Neutrophil (primary cell): Measurements from ENCODE around the gene TAF1A.

Source experiments
- H3K27ac ChIP-seq: fragments of 200-600 bp; sonication (generic); 2 replicates; pipeline ENCODE4 v1.5.1; 2016; ENCODE audit warnings: mild to moderate bottlenecking, moderate library complexity
- H3K27me3 ChIP-seq: fragments of 200-600 bp; sonication (generic); 2 replicates; pipeline ENCODE4 v1.6.0; 2016; ENCODE audit warnings: mild to moderate bottlenecking
- H3K36me3 ChIP-seq: fragments of 200-600 bp; sonication (generic); 2 replicates; pipeline ENCODE4 v1.5.1; 2017
- H3K4me1 ChIP-seq, 2 experiments: fragments of 200-600 bp in 1 of 2; sonication (generic) in 1 of 2; 1 replicate in 1 of 2; 2 replicates in 1 of 2; pipeline versions ENCODE4 v1.5.1 to v1.6.1; 2013 to 2016; ENCODE audit warnings: low read depth in 1 of 2, low read length in 1 of 2, mild to moderate bottlenecking in 1 of 2, moderate library complexity in 1 of 2; ENCODE audit not compliant: control insufficient read depth in 1 of 2, insufficient read depth in 1 of 2
- H3K4me3 ChIP-seq, 2 experiments: fragments of 200-600 bp in 1 of 2; sonication (generic) in 1 of 2; 1 replicate in 1 of 2; 2 replicates in 1 of 2; pipeline ENCODE4 v1.5.1; 2013 to 2016; ENCODE audit warnings: low read depth in 1 of 2, low read length in 1 of 2, mild to moderate bottlenecking in 1 of 2, moderate library complexity in 1 of 2
- H3K9me3 ChIP-seq: fragments of 200-600 bp; sonication (generic); 2 replicates; pipeline ENCODE4 v1.5.1; 2016
- CTCF ChIP-seq: fragments of 200-600 bp; sonication (generic); IDR thresholded peaks from 2 replicates; pipeline ENCODE4 v1.5.1; 2016; ENCODE audit warnings: antibody characterized with exemption

The TAF1A gene

DNA sequence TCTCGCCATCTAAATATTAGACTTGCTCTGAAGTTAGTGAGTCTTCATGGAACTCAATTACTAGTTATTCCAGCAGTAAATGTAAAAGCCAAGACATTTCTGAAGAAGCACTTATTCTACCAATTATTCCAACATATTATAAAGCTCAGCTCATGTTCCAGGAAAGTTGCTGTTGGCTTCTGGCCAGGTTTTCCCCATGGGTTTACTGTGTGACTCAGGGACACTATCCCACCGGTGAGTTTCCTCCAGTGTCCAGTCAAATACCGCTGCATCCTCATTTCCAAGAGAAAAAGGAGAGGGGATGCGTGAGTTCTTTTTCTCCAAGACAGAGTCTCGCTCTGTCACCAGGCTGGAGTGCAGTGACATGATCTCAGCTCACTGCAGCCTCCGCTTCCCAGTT is 32.6 kb downstream of the TAF1A start:
- TF ChIP-seq CTCF: no peak
- H3K27me3 ChIP-seq: no peaks in the 10 kb centered on the region
- H3K27ac ChIP-seq: no peak overlapping the region
- no peaks in the 10 kb centered on the region for H3K4me1 ChIP-seq
- H3K36me3 ChIP-seq: peaks cover 39% of the 10 kb centered on the region
- no peaks in the 10 kb centered on the region for H3K9me3 ChIP-seq
- no peak overlapping the region for H3K4me3 ChIP-seq

DNA sequence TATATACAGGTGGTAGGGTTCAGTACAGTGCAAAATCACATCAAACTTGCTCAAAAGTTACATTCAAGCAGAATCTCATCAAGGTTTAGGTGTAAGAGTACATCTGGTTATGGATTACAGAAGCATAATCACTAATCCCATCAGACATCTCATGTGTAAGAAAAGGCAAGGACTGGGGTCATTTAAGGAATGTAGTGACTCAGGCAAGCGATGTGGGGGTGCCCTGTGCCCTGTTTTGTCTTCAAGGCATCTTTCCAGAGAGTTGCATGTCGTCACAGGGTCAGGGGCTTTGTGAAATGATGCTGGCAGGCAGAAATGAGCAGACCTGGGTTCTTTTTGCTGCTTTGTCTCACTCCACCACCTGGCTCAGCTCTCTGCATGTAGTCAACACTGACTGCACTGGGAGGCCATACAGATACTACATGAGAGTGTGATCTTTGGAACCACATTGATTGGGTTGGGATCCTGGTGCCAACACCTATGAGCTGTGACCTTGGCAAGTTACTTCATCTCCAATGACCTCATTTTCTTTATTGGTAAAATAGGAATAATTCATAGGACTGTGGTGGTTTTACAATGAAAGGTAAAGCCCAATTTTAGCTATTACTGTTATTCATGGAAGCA is 33.6 kb downstream of the TAF1A start:
- Histone ChIP-seq H3K27ac (no peak overlapping the region), H3K36me3 (peaks cover 37% of the 10 kb centered on the region), H3K4me1 (no peaks in the 10 kb centered on the region), H3K27me3 (no peaks in the 10 kb centered on the region), H3K4me3 (no peak overlapping the region), H3K9me3 (no peaks in the 10 kb centered on the region)
- no peak for TF ChIP-seq CTCF

GRCh38 chr1:222554177-222554576 is 35.6 kb downstream of the TAF1A start:
- H3K4me3 ChIP-seq: no peak overlapping the region
- H3K27ac ChIP-seq: no peak overlapping the region
- H3K9me3 ChIP-seq: no peaks in the 10 kb centered on the region
- no peak for TF ChIP-seq CTCF
- H3K4me1 ChIP-seq: no peaks in the 10 kb centered on the region
- H3K36me3 ChIP-seq: peaks cover 25% of the 10 kb centered on the region
- no peaks in the 10 kb centered on the region for H3K27me3 ChIP-seq

- Histone ChIP-seq H3K27me3 (peaks cover 3% of the 10 kb centered on the region), H3K27ac (no peak overlapping the region), H3K4me3 (no peak overlapping the region), H3K36me3 (peaks cover 22% of the 10 kb centered on the region), H3K4me1 (no peaks in the 10 kb centered on the region), H3K9me3 (no peaks in the 10 kb centered on the region)
- no peak for TF ChIP-seq CTCF
Measured at GRCh38 chr1:222552882-222553281, 36.9 kb downstream of the TAF1A start.

DNA sequence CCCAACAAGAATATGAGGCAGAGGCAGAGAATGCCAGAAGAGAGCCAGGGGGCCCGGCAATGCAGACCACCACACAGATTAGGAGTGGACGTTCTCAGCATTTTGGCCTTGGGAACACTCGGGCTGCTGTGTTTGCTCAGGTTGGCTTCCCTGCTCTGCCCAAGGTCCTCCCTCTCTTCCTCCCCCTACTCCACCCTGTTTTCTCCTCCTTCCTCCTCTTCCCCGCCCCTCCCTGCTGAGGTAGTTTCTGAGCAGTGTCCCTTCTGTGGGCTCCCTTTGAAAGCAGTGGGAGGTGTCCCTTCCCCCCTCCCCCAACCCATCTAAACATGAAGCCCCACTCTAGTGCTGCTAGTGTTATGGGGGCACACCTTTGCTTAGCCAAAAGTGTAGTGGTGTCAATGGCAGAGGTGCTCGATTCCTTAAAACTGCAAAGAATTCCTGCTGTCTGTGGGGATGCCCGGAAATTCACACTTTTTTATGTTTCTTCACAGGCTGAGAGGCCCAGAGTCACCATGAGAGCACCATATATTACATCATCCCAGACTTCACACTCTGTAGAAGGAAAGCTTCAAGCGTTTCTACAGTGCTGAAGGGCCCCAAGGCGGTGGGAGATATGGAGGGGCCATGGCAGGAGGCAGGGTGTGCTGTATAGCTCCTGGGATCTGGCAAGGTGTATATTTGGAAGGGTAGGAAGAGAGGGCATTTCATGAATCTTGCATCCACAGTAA is 41.6 kb downstream of the TAF1A start, which contains the start of gene HHIPL2:
TSS of gene HHIPL2 (minus strand) at position 161 of the 728 bp plus-strand sequence. CDS start at position 101, 60 bp downstream.
- Histone ChIP-seq H3K4me1 (no peaks in the 10 kb centered on the region), H3K9me3 (no peaks in the 10 kb centered on the region), H3K27me3 (peaks cover 30% of the 10 kb centered on the region), H3K4me3 (no peak within 1 kb of the TSS), H3K27ac (no peak within 1 kb of the TSS), H3K36me3 (no peaks in the 10 kb centered on the region)
- TF ChIP-seq CTCF: no peak
